GM19239 (cell line): ENCODE measurements around the gene EFHD2.
"Not testable (repeated sequence)": the region's sequence is repeated elsewhere in the genome, so short reads cannot be mapped to it uniquely, and the experiment has no call there.

Experiments used
- DNase-seq: peaks from one replicate; pipeline ENCODE4 v3.0.0; 2011; ENCODE audit warnings: low spot score; ENCODE audit not compliant: insufficient read length
- FAIRE-seq: peaks from 2 replicates; lab custom pipeline; 2011; peaks lifted over from hg19 to GRCh38; lab: Jason Lieb, UNC

Gene EFHD2

GRCh38 chr1:15469821-15470448, 60.2 kb downstream of the EFHD2 start:
- not testable (repeated sequence) for FAIRE-seq, DNase-seq

GRCh38 chr1:15471067-15471466, 61.4 kb downstream of the EFHD2 start:
- FAIRE-seq, DNase-seq: not testable (repeated sequence)

GRCh38 chr1:15471723-15472122, 62.0 kb downstream of the EFHD2 start:
- DNase-seq, FAIRE-seq: not testable (repeated sequence)

GRCh38 chr1:15472587-15472986, 62.9 kb downstream of the EFHD2 start:
- DNase-seq (no peak), FAIRE-seq (no peak)

GRCh38 chr1:15475752-15476314, 66.1 kb downstream of the EFHD2 start, which contains the start of gene CELA2B:
Gene CELA2B, plus strand, starts transcription at chr1:15476104. Its CDS starts 22 bp downstream, at chr1:15476126.
- DNase-seq (no peak), FAIRE-seq (no peak)

GRCh38 chr1:15476927-15477326, 67.2 kb downstream of the EFHD2 start:
- DNase-seq (no peak), FAIRE-seq (no peak)

GRCh38 chr1:15477646-15478212, 68.0 kb downstream of the EFHD2 start:
- no peak for DNase-seq
- no peak for FAIRE-seq
